Ishikawa (cell line): ENCODE results near the gene TMPO.

Experiments used
- CEBPB ChIP-seq: IDR thresholded peaks from 2 replicates; pipeline ENCODE4 v1.6.1; 2012
- CREB1 ChIP-seq: IDR thresholded peaks from 2 replicates; pipeline ENCODE4 v1.6.1; 2012; ENCODE audit warnings: low read depth
- EGR1 ChIP-seq: IDR thresholded peaks from 2 replicates; pipeline ENCODE4 v1.6.1; 2012
- EP300 ChIP-seq: IDR thresholded peaks from 2 replicates; pipeline ENCODE4 v1.6.1; 2012; ENCODE audit warnings: borderline replicate concordance
- FOXM1 ChIP-seq: IDR thresholded peaks from 2 replicates; pipeline ENCODE4 v1.6.1; 2012; ENCODE audit warnings: low read depth, borderline replicate concordance
- NFIC ChIP-seq: IDR thresholded peaks from 2 replicates; pipeline ENCODE4 v1.6.1; 2012
- RAD21 ChIP-seq: IDR thresholded peaks from 2 replicates; pipeline ENCODE4 v1.6.1; 2012; ENCODE audit warnings: low read depth
- TAF1 ChIP-seq: IDR thresholded peaks from 2 replicates; pipeline ENCODE4 v1.6.1; 2012; ENCODE audit warnings: low read depth, mild to moderate bottlenecking
- TCF12 ChIP-seq: IDR thresholded peaks from 2 replicates; pipeline ENCODE4 v1.6.1; 2012; ENCODE audit warnings: low read depth
- TEAD4 ChIP-seq: IDR thresholded peaks from 2 replicates; pipeline ENCODE4 v1.6.1; 2012
- YY1 ChIP-seq: IDR thresholded peaks from 2 replicates; pipeline ENCODE4 v1.6.1; 2012; ENCODE audit warnings: low read depth
- ZBTB7A ChIP-seq: IDR thresholded peaks from 2 replicates; pipeline ENCODE4 v1.6.1; 2012; ENCODE audit warnings: low read depth
- TF ChIP-seq, protein P1 (sequence below): IDR thresholded peaks from 2 replicates; pipeline ENCODE4 v1.6.1; 2012
- TF ChIP-seq, protein P2 (sequence below): IDR thresholded peaks from 2 replicates; pipeline ENCODE4 v1.6.1; 2012; ENCODE audit warnings: low read depth, mild to moderate bottlenecking
- TF ChIP-seq, protein P3 (sequence below): IDR thresholded peaks from 2 replicates; pipeline ENCODE4 v1.6.1; 2012

Gene TMPO

DNA sequence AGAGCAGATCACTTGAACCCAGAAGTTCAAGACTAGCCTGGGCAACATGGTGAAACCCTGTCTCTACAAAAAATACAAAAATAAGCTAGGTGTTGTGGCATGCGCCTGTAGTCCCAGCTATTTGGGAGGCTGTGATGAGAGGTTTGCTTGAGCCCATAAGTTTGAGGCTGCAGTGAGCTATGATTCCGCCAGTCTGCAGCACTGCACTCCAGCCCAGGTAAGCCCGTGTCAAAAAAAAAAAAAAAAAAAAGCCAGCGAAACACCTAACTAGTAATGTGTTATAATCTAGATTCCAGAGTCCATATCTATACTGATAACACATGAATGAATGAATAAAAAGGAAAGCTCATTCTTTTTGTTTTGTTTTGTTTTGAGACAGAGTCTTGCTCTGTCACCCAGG lies 59.6 kb downstream of the TMPO start:
- TF ChIP-seq CEBPB (no peak), RAD21 (no peak), YY1 (no peak), FOXM1 (no peak), NFIC (no peak), CREB1 (no peak), EP300 (no peak), TCF12 (no peak), EGR1 (no peak), ZBTB7A (no peak), TEAD4 (no peak), TAF1 (no peak)
- TF ChIP-seq, protein P1, sequence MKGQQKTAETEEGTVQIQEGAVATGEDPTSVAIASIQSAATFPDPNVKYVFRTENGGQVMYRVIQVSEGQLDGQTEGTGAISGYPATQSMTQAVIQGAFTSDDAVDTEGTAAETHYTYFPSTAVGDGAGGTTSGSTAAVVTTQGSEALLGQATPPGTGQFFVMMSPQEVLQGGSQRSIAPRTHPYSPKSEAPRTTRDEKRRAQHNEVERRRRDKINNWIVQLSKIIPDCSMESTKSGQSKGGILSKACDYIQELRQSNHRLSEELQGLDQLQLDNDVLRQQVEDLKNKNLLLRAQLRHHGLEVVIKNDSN = no peak
- TF ChIP-seq, protein P2, sequence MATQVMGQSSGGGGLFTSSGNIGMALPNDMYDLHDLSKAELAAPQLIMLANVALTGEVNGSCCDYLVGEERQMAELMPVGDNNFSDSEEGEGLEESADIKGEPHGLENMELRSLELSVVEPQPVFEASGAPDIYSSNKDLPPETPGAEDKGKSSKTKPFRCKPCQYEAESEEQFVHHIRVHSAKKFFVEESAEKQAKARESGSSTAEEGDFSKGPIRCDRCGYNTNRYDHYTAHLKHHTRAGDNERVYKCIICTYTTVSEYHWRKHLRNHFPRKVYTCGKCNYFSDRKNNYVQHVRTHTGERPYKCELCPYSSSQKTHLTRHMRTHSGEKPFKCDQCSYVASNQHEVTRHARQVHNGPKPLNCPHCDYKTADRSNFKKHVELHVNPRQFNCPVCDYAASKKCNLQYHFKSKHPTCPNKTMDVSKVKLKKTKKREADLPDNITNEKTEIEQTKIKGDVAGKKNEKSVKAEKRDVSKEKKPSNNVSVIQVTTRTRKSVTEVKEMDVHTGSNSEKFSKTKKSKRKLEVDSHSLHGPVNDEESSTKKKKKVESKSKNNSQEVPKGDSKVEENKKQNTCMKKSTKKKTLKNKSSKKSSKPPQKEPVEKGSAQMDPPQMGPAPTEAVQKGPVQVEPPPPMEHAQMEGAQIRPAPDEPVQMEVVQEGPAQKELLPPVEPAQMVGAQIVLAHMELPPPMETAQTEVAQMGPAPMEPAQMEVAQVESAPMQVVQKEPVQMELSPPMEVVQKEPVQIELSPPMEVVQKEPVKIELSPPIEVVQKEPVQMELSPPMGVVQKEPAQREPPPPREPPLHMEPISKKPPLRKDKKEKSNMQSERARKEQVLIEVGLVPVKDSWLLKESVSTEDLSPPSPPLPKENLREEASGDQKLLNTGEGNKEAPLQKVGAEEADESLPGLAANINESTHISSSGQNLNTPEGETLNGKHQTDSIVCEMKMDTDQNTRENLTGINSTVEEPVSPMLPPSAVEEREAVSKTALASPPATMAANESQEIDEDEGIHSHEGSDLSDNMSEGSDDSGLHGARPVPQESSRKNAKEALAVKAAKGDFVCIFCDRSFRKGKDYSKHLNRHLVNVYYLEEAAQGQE = no peak
- TF ChIP-seq, protein P3, sequence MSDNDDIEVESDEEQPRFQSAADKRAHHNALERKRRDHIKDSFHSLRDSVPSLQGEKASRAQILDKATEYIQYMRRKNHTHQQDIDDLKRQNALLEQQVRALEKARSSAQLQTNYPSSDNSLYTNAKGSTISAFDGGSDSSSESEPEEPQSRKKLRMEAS = no peak

DNA sequence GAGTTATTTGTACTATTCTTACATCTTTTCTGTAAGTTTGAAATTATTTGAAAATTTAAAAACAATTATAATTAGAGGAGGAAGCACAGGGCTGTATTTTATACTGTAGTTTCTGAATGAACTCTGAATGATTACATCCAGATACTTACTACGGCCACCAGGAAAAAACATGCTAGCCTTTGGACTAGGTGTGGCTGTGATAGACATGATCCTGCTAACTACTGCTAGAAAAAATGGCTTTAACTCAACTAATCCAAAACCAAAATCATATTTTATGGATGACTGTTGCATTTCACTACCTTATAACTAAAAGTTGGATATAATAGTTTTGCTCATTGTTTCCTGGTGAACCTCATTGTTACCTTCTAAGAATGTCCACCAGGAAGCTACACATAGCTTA lies 63.0 kb downstream of the TMPO start:
- TF ChIP-seq, protein P3 = no peak
- TF ChIP-seq EP300 (no peak), TEAD4 (no peak), ZBTB7A (no peak), CREB1 (no peak)

DNA sequence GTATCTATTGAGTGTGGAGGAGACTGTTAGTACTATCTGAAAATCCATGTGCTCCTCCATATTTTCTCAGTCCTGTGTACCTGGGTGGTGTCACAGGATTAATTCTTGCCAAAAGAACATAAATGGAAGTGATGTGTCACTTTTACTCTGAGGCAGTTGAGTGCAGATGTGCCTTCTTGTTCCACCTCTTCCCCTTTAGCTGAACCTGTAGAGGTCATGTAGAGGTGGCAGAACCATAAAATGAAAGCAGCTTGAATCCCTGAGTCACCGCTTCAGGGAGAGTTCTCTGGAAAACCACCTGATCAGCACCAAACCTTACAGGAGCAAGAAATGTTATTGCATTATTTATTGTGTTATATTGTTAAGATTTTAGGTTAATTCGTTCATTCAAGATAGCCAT lies 63.4 kb downstream of the TMPO start:
- TF ChIP-seq RAD21 = no peak
- TF ChIP-seq TCF12 = no peak
- TF ChIP-seq, protein P3 = no peak
- no peak for TF ChIP-seq TAF1
- TF ChIP-seq TEAD4 = no peak
- TF ChIP-seq NFIC = no peak
- TF ChIP-seq CEBPB = no peak
- TF ChIP-seq, protein P2 = no peak
- no peak for TF ChIP-seq EP300
- no peak for TF ChIP-seq YY1
- no peak for TF ChIP-seq EGR1
- TF ChIP-seq, protein P1 = no peak
- TF ChIP-seq FOXM1 = no peak
- no peak for TF ChIP-seq ZBTB7A

DNA sequence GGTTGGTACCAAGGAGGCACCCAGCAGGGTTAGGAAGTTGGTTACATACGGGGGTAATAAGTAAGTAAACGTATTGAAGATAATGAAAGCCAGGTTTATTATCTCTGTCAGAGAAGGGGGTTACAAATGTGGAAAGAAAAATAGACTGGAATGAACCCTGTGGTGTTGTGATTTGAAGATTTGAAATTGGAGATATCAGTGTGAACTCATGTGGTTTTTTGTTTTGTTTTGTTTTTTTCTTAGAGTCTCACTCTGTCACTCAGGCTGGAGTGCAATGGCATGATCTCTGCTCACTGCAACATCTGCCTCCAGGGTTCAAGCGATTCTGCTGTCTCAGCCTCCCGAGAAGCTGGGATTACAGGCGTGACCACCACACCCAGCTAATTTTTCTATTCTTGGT lies 64.0 kb downstream of the TMPO start:
- TF ChIP-seq TAF1 (no peak), EP300 (no peak), RAD21 (no peak), CEBPB (no peak)
- TF ChIP-seq, protein P2 = no peak

DNA sequence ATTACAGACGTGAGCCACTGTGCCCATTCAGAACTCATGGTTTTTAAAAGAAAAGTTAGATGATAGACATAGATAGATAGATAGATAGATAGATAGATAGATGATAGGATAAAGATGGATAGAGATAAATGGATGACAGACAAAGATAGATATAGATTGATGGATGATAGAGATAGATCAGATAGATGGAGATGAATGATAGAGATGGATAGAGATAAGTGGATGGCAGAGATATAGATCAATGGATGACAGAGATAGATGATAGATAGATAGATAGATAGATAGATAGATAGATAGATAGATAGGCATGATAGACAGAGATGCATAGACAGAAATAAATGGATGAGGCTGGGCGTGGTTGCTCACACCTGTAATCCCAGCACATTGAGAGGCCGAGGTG lies 64.4 kb downstream of the TMPO start:
- TF ChIP-seq YY1 = no peak
- TF ChIP-seq TEAD4 = no peak
- no peak for TF ChIP-seq CEBPB
- TF ChIP-seq, protein P3 = no peak
- TF ChIP-seq TCF12 = no peak
- no peak for TF ChIP-seq ZBTB7A
- TF ChIP-seq FOXM1 = no peak
- TF ChIP-seq NFIC = no peak
- TF ChIP-seq, protein P2 = no peak
- TF ChIP-seq CREB1 = no peak
- TF ChIP-seq, protein P1 = no peak
- TF ChIP-seq EGR1 = no peak
